Heart right ventricle (tissue), 16 donors: ENCODE results near the gene COX4I2. TPM values are rescaled to one million over a fixed set of nuclear protein-coding genes. Genes with fewer than 3 reads are reported as not detected.
"Not testable (repeated sequence)": the region's sequence is repeated elsewhere in the genome, so short reads cannot be mapped to it uniquely, and the experiment has no call there.

Experiments
- ATAC-seq, 8 donors: fragments of 200-7000 bp; cut with Tn5 transposase; one replicate each; pipeline ENCODE4 v1.9.1; 2020; ENCODE audit warnings: mild to moderate bottlenecking in 8 of 8, moderate library complexity in 8 of 8, moderate number of reproducible peaks in 1 of 8
- DNase-seq, 2 donors: peaks; one replicate each; pipeline ENCODE4 v3.0.0-alpha.2; 2020
- H3K27ac ChIP-seq, 10 donors: fragments of 200-600 bp; sonication (generic) in 2 of 10; one replicate each; pipeline versions ENCODE4 v1.5.0 to v1.8.0; 2020 to 2022; ENCODE audit warnings: mild to moderate bottlenecking in 3 of 10
- H3K27me3 ChIP-seq, 7 donors: fragments of 200-600 bp; one replicate each; pipeline ENCODE4 v1.8.0; 2021 to 2022; ENCODE audit warnings: mild to moderate bottlenecking in 2 of 7
- H3K36me3 ChIP-seq, 9 donors: fragments of 200-600 bp; sonication (generic) in 1 of 9; one replicate each; pipeline versions ENCODE4 v1.5.0 to v1.8.0; 2020 to 2022; ENCODE audit warnings: mild to moderate bottlenecking in 2 of 9
- H3K4me1 ChIP-seq, 9 donors: fragments of 200-600 bp; sonication (generic) in 1 of 9; one replicate each; pipeline versions ENCODE4 v1.5.0 to v1.8.0; 2020 to 2022; ENCODE audit warnings: mild to moderate bottlenecking in 4 of 9
- H3K4me3 ChIP-seq, 10 donors: fragments of 200-600 bp; sonication (generic) in 2 of 10; one replicate each; pipeline versions ENCODE4 v1.5.0 to v1.8.0; 2020 to 2022; ENCODE audit warnings: mild to moderate bottlenecking in 7 of 10, moderate library complexity in 2 of 10
- H3K9me3 ChIP-seq, 11 donors: fragments of 200-600 bp in 10 of 11; sonication (generic) in 2 of 11; one replicate each; pipeline versions ENCODE4 v1.5.0 to v1.8.0; 2013 to 2022; ENCODE audit warnings: mild to moderate bottlenecking in 2 of 11, control low read depth in 1 of 11, moderate library complexity in 1 of 11
- CTCF ChIP-seq, 9 donors: fragments of 200-600 bp; sonication (generic) in 2 of 9; IDR thresholded peaks; one replicate each; pipeline versions ENCODE4 v1.5.0 to v1.8.0; 2021 to 2022; ENCODE audit warnings: antibody characterized with exemption in 9 of 9, mild to moderate bottlenecking in 5 of 9, moderate library complexity in 1 of 9
- WGBS, 2 donors: extraction: QIAGEN DNeasy Blood & Tissue Kit; methylation state at CpG; one replicate each; pipeline ENCODE4 v1.1.7; 2013; ENCODE audit warnings: inconsistent platforms in 1 of 2; 5-methylcytosine and 5-hydroxymethylcytosine counted together
- intact Hi-C, 10 donors: fragments of 100-400 bp; cut with DNase I; formaldehyde crosslinking; loops; one replicate each; pipeline versions ENCODE4 v1.11.1 to v1.14.2; 2022
- polyA plus RNA-seq, 2 donors: library from polyadenylated mRNA; stranded (reverse); fragments of 200-250 nt; gene quantifications; one replicate each; pipeline ENCODE4 v1.2.3, GENCODE V29; 2013
- total RNA-seq, 10 donors: library from RNA; stranded (reverse); fragmentation: NEBNext Ultra II Directional in 3 of 10; extraction: Animal tissue kit (Norgen Biotek cat#: 25700) in 3 of 10; gene quantifications; one replicate each; pipeline versions ENCODE4 v1.2.1 to v1.2.4, GENCODE V29; 2021 to 2023
- donor health status: Arrhythmogenic right ventricular cardiomyopathy.
- donor health status: ischemic (EF 13 %, LVEDD 7.1; RV severe dilation, severe dysfunction).
- donor health status: healthy with polysubstance abuse.
- donor health status: DM: no; HTN: yes; CAD: no.
- donor health status: DM: no; HTN: no; CAD: no.
- donor health status: ischemic (EF 25% LVEDD 6.9; RV normal size, moderate dysfunction).
- donor health status: ischemic (EF 25% LVEDD 5.7; RV mildly dilated, moderate dysfunction).
- donor health status: healthy.
- donor health status: DM: yes; HTN: yes; CAD: no.
- donor health status: Ischemic cardiomyopathy.
- donor health status: ischemic (EF 35%, LVEDD 5.7; RV mildly dilated, moderate dysfunction).
- donor health status: nonischemic (EF 11% LVEDD 7.7; RV severe dilation, severe dysfunction).
- donor health status: DM: yes; HTN: yes; CAD: no.
- donor health status: PGD.
- donor health status: ischemic (EF 29% LVEDD 5.4; RV normal size, mild dysfunction).
- donor health status: nonischemic (EF 23%, LVEDD 6.1; RV moderate dilation, normal function).

The COX4I2 gene
- total and polyA plus RNA-seq, 12 donors, result 3.8 to 103 (median 8.2) TPM

- intact Hi-C loops, result no loop called here
- ATAC-seq (no peak), DNase-seq (no peak)
- WGBS, 2 donors, result 83 to 89% methylated on average over 3 of the region's 3 CpGs
- Histone ChIP-seq H3K4me3 (no peak overlapping the region), H3K9me3 (no peaks in the 10 kb centered on the region), H3K27ac (no peak overlapping the region), H3K36me3 (no peaks in the 10 kb centered on the region), H3K4me1 (peaks cover 0 to 20% (median 14%) of the 10 kb centered on the region in 9 donors), H3K27me3 (no peaks in the 10 kb centered on the region)
- TF ChIP-seq CTCF (IDR thresholded peaks at IDR 0.05), result no peak
These were observed 17.5 kb upstream of the COX4I2 start for GRCh38 chr20:31620246-31620645.

- 94 to 96% methylated on average over 6 of the region's 6 CpGs for WGBS, 2 donors
- intact Hi-C loops, DNase-seq, H3K4me3 ChIP-seq, H3K36me3 ChIP-seq, H3K27me3 ChIP-seq, ATAC-seq, H3K9me3 ChIP-seq: not testable (repeated sequence)
- Histone ChIP-seq H3K4me1 (peaks cover 0 to 20% (median 10%) of the 10 kb centered on the region in 9 donors), H3K27ac (peak overlapping the region in 2 of 10 donors; percentile 48 to 72)
These were observed 14.6 kb upstream of the COX4I2 start for GRCh38 chr20:31623123-31623505.

- WGBS, 2 donors, result 92 to 96% methylated on average over 8 of the region's 8 CpGs
These were observed 11.2 kb upstream of the COX4I2 start for GRCh38 chr20:31626534-31626933.

GRCh38 chr20:31628057-31628456, 9.7 kb upstream of the COX4I2 start:
- DNase-seq, H3K9me3 ChIP-seq, H3K27ac ChIP-seq, intact Hi-C loops, H3K27me3 ChIP-seq, H3K36me3 ChIP-seq, ATAC-seq, H3K4me1 ChIP-seq, H3K4me3 ChIP-seq: not testable (repeated sequence)
- whole genome bisulfite sequencing, 2 donors, result 67 to 79% methylated on average over 2 of the region's 2 CpGs

More at GRCh38 chr20:31626534-31626933, 11.2 kb upstream of the COX4I2 start:
- peaks cover 0 to 17% (median 10%) of the 10 kb centered on the region in 9 donors for H3K4me1 ChIP-seq
- H3K27ac ChIP-seq, H3K9me3 ChIP-seq, ATAC-seq, H3K27me3 ChIP-seq, DNase-seq, H3K4me3 ChIP-seq, H3K36me3 ChIP-seq, intact Hi-C loops: not testable (repeated sequence)

- Histone ChIP-seq H3K36me3 (no peaks in the 10 kb centered on the region), H3K9me3 (no peaks in the 10 kb centered on the region), H3K4me1 (peaks cover 0 to 5% (median 0%) of the 10 kb centered on the region in 9 donors), H3K4me3 (no peak overlapping the region), H3K27me3 (no peaks in the 10 kb centered on the region), H3K27ac (no peak overlapping the region)
- TF ChIP-seq CTCF (IDR thresholded peaks at IDR 0.05), result no peak
- DNase-seq (no peak), ATAC-seq (no peak)
- WGBS, 2 donors, result 47 to 57% methylated on average over 2 of the region's 2 CpGs
- intact Hi-C loops, result no loop called here
These were observed 7.4 kb upstream of the COX4I2 start for GRCh38 chr20:31630187-31630790.
